ENCODE measurements around the gene THEMIS2. TPM values are rescaled to one million over a fixed set of nuclear protein-coding genes. Genes with fewer than 3 reads are reported as not detected.

The THEMIS2 gene
- total RNA-seq, 1 donor from 2014 or later: 2.1 TPM

- TF ChIP-seq CTCF (IDR thresholded peaks at IDR 0.05; ENCODE audit: insufficient read depth, low read length, severe bottlenecking): no peak
- Histone ChIP-seq H3K27me3 (ENCODE audit: control insufficient read depth, insufficient read depth, low read length) (no peaks in the 10 kb centered on the region), H3K4me3 (ENCODE audit: low read depth, low read length) (no peak overlapping the region), H3K36me3 (ENCODE audit: control insufficient read depth, insufficient read depth, low read length) (no peaks in the 10 kb centered on the region)
- FAIRE-seq (no peak), DNase-seq (ENCODE audit: low read depth) (no peak)
Observed at GRCh38 chr1:27873671-27874384, 1.5 kb downstream of the THEMIS2 start.

- H3K27me3 ChIP-seq (ENCODE audit: control insufficient read depth, insufficient read depth, low read length): no peaks in the 10 kb centered on the region
- no peak for FAIRE-seq
Observed at GRCh38 chr1:27876341-27877114, 4.2 kb downstream of the THEMIS2 start.

GRCh38 chr1:27877115-27877416 lies 4.7 kb downstream of the THEMIS2 start:
- no peak for TF ChIP-seq CTCF (IDR thresholded peaks at IDR 0.05; ENCODE audit: insufficient read depth, low read length, severe bottlenecking)
- no peak for FAIRE-seq

More at GRCh38 chr1:27876341-27877114, 4.2 kb downstream of the THEMIS2 start:
- H3K4me3 ChIP-seq (ENCODE audit: low read depth, low read length): no peak overlapping the region
- H3K36me3 ChIP-seq (ENCODE audit: control insufficient read depth, insufficient read depth, low read length): no peaks in the 10 kb centered on the region
- no peak for TF ChIP-seq CTCF (IDR thresholded peaks at IDR 0.05; ENCODE audit: insufficient read depth, low read length, severe bottlenecking)
- DNase-seq (ENCODE audit: low read depth): no peak

GRCh38 chr1:27878039-27878438 lies 5.7 kb downstream of the THEMIS2 start:
- no peak overlapping the region for H3K4me3 ChIP-seq (ENCODE audit: low read depth, low read length)
- no peaks in the 10 kb centered on the region for H3K27me3 ChIP-seq (ENCODE audit: control insufficient read depth, insufficient read depth, low read length)
- FAIRE-seq: no peak
- peaks cover 1% of the 10 kb centered on the region for H3K36me3 ChIP-seq (ENCODE audit: control insufficient read depth, insufficient read depth, low read length)
- DNase-seq (ENCODE audit: low read depth): no peak
- TF ChIP-seq CTCF (IDR thresholded peaks at IDR 0.05; ENCODE audit: insufficient read depth, low read length, severe bottlenecking): no peak

More at GRCh38 chr1:27877115-27877416, 4.7 kb downstream of the THEMIS2 start:
- no peaks in the 10 kb centered on the region for H3K36me3 ChIP-seq (ENCODE audit: control insufficient read depth, insufficient read depth, low read length)
- H3K4me3 ChIP-seq (ENCODE audit: low read depth, low read length): no peak overlapping the region
- no peak for DNase-seq (ENCODE audit: low read depth)
- no peaks in the 10 kb centered on the region for H3K27me3 ChIP-seq (ENCODE audit: control insufficient read depth, insufficient read depth, low read length)

GRCh38 chr1:27878787-27879335 lies 6.5 kb downstream of the THEMIS2 start:
- H3K36me3 ChIP-seq (ENCODE audit: control insufficient read depth, insufficient read depth, low read length): peaks cover 1% of the 10 kb centered on the region
- H3K27me3 ChIP-seq (ENCODE audit: control insufficient read depth, insufficient read depth, low read length): no peaks in the 10 kb centered on the region
- TF ChIP-seq CTCF (IDR thresholded peaks at IDR 0.05; ENCODE audit: insufficient read depth, low read length, severe bottlenecking): no peak
- no peak for DNase-seq (ENCODE audit: low read depth)
- no peak for FAIRE-seq
- no peak overlapping the region for H3K4me3 ChIP-seq (ENCODE audit: low read depth, low read length)

All from bronchial epithelial cell (primary cell).